ENCODE data around the gene EPB41L5. TPM values are rescaled to one million over a fixed set of nuclear protein-coding genes. Genes with fewer than 3 reads are reported as not detected.

EPB41L5 gene
- total and polyA plus RNA-seq, 4 donors, result 19.7 to 88.4 (median 30.3) TPM

- no peak for TF ChIP-seq ZBTB33 (IDR thresholded peaks at IDR 0.05)
Measured at GRCh38 chr2:120104772-120105171, 91.9 kb downstream of the EPB41L5 start (continued).

DNA sequence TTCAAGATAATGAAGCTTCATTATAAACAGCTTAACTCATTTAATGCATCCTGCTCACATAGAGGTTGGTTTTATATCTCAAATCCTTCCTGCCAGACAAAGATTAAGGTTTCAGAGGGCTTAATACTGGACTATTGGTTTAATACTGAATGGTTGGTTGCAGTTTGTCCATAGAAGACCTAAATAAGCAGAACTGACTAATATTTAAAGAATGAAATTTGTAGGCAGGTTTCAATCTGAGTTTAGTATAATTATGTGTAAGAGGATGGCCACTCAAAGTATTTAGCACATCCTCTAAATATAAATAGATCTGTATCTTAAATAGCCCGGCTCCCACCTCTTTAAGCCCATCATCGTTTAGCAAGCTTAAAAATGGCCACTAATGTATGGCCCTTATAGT lies 92.5 kb downstream of the EPB41L5 start:
- peaks cover 4 to 12% (median 6%) of the 10 kb centered on the region in 4 donors for H3K4me1 ChIP-seq (ENCODE audit: control insufficient read depth in 4 of 4, insufficient read depth in 4 of 4, low read length in 3 of 4)
- H3K4me3 ChIP-seq (ENCODE audit: low read depth in 1 of 3, low read length in 3 of 3), result no peak overlapping the region
- DNase-seq (ENCODE audit: low spot score), result no peak
- no peaks in the 10 kb centered on the region for H3K27me3 ChIP-seq (ENCODE audit: control insufficient read depth in 4 of 4, insufficient read depth in 4 of 4, low read length in 3 of 4)
- H3K36me3 ChIP-seq (ENCODE audit: control insufficient read depth in 4 of 4, insufficient read depth in 3 of 4, low read depth in 1 of 4, low read length in 3 of 4), result peaks cover 0 to 26% (median 12%) of the 10 kb centered on the region in 4 donors
- H3K9ac ChIP-seq (ENCODE audit: low read depth in 1 of 2, low read length in 2 of 2), result no peak overlapping the region
- no peaks in the 10 kb centered on the region for H3K9me3 ChIP-seq (ENCODE audit: control insufficient read depth in 4 of 4, low read length in 3 of 4)
- WGBS, result 90% methylated on average over 2 of the region's 2 CpGs
- TF ChIP-seq HNF4G (IDR thresholded peaks at IDR 0.05) (no peak), RAD21 (IDR thresholded peaks at IDR 0.05) (no peak), TAF1 (conservative IDR thresholded peaks at IDR 0.05) (no peak), EGR1 (IDR thresholded peaks at IDR 0.05; ENCODE audit: low read depth in 2 of 2) (no peak), GABPA (IDR thresholded peaks at IDR 0.05 in 1 of 2, conservative IDR thresholded peaks at IDR 0.05 in 1 of 2) (no peak), SP1 (IDR thresholded peaks at IDR 0.05) (no peak), HNF4A (conservative IDR thresholded peaks at IDR 0.05) (no peak), NR2F2 (IDR thresholded peaks at IDR 0.05) (no peak), RXRA (IDR thresholded peaks at IDR 0.05) (no peak), YY1 (IDR thresholded peaks at IDR 0.05) (no peak), JUND (IDR thresholded peaks at IDR 0.05) (no peak), CTCF (IDR thresholded peaks at IDR 0.05; ENCODE audit: low read depth, low read length, missing input control) (no peak), REST (IDR thresholded peaks at IDR 0.05) (no peak), ZBTB33 (IDR thresholded peaks at IDR 0.05) (no peak), FOXA2 (IDR thresholded peaks at IDR 0.05) (no peak), FOXA1 (IDR thresholded peaks at IDR 0.05) (no peak)
- TF ChIP-seq, protein P1, sequence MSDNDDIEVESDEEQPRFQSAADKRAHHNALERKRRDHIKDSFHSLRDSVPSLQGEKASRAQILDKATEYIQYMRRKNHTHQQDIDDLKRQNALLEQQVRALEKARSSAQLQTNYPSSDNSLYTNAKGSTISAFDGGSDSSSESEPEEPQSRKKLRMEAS (IDR thresholded peaks at IDR 0.05), result no peak
- TF ChIP-seq, protein P2, sequence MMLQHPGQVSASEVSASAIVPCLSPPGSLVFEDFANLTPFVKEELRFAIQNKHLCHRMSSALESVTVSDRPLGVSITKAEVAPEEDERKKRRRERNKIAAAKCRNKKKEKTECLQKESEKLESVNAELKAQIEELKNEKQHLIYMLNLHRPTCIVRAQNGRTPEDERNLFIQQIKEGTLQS (IDR thresholded peaks at IDR 0.05), result no peak
- no peak overlapping the region for H3K27ac ChIP-seq (ENCODE audit: low read depth in 1 of 2, low read length in 2 of 2)

All from liver (tissue), 9 donors.